GM21786 (cell line): ENCODE results near the gene SCN8A.
"Not testable (repeated sequence)": the region's sequence is repeated elsewhere in the genome, so short reads cannot be mapped to it uniquely, and the experiment has no call there.

Experiments used
- ATAC-seq: cut with Tn5 transposase; IDR thresholded peaks from one replicate; pipeline ENCODE4 v1.9.1; 2021; ENCODE audit not compliant: unreplicated experiment

The SCN8A gene

GRCh38 chr12:51622564-51622963 lies 31.5 kb downstream of the SCN8A start:
- no peak for ATAC-seq

GRCh38 chr12:51625370-51625769 lies 34.3 kb downstream of the SCN8A start:
- no peak for ATAC-seq

GRCh38 chr12:51626115-51626514 lies 35.1 kb downstream of the SCN8A start:
- no peak for ATAC-seq

DNA sequence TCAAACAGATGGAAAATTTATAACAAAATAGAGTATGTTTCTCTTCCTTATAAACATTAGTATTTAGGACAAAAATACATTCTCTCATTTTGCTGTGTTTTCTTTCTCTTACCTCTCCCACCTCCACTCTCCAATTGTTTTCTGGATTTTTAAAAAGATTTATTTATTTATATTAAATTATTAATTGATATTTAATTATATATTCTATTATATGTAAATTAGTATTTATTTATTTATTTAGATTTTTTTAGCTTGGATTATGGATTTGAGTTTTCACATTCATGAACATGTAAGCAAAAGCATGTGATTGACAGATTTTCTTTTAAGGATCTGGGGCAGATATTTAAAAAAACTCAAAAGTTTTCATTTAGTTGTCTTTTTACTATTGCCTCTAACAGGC lies 35.6 kb downstream of the SCN8A start:
- ATAC-seq, result no peak

GRCh38 chr12:51630256-51630880 lies 39.3 kb downstream of the SCN8A start:
- ATAC-seq, result no peak

- no peak for ATAC-seq
Observed at GRCh38 chr12:51630986-51631385, 40.0 kb downstream of the SCN8A start.

DNA sequence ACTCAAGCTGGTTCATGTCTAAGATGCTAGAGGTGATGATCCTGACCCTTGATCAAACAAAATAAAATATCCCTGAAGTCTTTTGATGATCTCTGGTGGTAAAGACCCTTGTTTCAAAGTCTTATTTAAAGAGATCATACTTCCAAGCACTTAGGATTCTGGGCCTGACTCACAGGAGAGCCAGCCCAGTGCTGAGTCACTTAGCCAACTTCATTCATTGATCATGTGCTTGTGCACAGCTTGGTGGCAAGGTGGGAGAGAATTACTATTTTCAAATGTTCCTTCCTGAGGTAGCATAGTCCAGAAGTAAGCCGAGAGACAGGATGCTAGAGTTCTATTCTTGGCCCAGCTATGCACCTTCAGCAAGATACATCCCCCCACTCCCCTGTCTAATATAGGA lies 40.6 kb downstream of the SCN8A start:
- ATAC-seq, result no peak

DNA sequence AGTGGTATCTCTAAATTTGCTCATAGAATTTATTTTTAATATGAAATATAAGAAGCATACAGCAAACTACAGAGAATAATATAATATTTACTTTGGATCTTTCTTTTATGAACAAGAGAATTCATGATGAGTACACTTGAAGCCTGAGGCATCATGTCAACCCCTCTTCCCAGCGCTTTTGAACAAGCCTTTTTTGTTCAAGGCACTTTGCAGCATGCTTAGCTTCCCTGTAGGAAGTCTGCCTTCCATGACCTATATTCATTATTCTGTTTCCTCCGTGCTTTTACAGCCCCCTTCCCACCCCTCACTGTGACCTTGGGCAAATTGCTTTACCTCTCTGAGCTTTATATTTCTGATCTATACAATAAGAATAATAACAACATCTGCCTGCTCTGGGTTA lies 41.6 kb downstream of the SCN8A start:
- ATAC-seq, result no peak

DNA sequence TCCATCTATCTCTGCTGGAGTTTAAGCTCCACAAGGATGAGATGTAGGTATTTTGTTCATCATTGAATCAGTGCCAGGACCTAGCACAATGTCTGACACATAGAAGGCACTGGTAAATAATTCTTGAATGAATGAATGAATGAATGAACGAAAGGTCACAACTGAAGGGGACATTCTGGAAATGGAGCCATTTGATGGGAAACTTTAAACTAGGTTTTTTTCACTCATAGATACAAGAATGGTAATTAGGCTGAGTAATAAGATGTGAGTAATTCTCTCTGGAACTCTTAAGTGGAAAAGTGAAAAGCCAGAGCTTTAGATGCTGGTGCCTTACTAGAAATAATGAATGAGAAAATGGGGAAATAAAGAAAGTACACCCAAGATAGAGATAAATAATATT lies 44.3 kb downstream of the SCN8A start:
- ATAC-seq, result no peak

DNA sequence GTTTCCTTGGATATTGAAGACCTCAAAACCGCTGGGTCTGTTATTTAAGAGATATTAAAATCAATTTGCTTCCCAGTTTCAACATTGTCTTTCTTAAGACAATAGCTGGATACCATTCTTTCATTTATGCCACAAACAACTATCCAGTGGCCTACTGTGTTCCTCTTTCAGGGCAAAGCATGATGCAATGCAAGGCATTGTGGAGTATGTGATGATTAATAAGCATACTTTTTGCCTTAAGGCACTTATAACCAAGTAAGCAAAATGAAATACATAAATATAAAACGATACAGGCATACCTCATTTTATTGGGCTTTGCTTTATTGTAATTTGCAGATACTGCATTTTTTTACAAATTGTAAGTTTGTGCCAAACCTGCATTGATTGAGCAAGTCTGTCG lies 45.5 kb downstream of the SCN8A start:
- no peak for ATAC-seq

GRCh38 chr12:51636986-51637385 lies 46.0 kb downstream of the SCN8A start:
- no peak for ATAC-seq

DNA sequence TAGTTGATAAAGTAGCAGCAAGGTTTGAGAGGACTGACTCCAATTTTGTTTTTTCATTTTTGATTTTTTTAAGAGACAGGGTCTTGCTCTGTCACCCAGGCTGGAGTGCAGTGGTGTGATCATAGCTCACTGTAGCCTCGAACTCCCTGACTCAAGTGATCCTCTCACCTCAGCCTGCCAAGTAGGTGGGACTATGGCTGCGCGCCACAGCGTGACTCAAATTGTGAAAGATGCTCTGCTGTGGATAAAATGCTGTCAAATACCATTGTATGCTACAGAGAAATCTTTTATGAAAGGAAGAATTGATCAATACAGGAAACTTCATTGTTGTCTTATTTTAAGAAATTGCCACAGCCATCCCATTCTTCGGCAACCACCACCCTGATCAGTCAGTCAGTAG lies 48.3 kb downstream of the SCN8A start:
- ATAC-seq, result no peak

DNA sequence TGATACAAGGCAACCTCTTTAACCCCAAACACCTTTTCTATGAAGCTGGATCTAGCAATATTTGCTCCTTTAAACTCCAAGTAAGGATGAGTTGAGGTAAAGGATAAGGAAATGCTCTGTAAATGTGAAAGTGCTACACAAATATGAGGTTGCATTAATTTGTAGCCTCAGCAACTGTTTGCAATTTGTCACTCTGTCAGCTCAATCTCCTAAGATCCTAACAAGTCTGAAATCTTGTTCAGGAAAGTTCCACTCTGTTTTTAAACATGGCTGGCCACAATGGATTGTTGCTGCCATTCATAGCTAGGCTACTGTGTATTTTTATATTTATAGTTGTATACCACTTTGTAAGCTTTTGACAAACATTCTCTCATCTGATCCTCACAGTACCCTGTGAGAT lies 51.3 kb downstream of the SCN8A start:
- no peak for ATAC-seq

- ATAC-seq, result no peak
Observed at GRCh38 chr12:51643951-51644350, 52.9 kb downstream of the SCN8A start.

DNA sequence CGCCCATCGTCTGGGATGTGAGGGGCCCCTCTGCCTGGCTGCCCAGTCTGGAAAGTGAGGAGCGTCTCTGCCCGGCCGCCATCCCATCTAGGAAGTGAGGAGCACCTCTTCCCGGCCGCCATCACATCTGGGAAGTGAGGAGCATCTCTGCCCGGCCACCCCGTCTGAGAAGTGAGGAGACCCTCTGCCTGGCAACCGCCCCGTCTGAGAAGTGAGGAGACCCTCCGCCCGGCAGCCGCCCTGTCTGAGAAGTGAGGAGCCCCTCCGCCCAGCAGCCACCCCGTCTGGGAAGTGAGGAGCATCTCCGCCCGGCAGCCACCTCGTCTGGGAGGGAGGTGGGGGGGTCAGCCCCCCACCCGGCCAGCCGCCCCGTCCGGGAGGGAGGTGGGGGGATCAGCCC lies 53.7 kb downstream of the SCN8A start:
- ATAC-seq, result not testable (repeated sequence)

GRCh38 chr12:51645961-51646360 lies 54.9 kb downstream of the SCN8A start:
- ATAC-seq, result no peak

DNA sequence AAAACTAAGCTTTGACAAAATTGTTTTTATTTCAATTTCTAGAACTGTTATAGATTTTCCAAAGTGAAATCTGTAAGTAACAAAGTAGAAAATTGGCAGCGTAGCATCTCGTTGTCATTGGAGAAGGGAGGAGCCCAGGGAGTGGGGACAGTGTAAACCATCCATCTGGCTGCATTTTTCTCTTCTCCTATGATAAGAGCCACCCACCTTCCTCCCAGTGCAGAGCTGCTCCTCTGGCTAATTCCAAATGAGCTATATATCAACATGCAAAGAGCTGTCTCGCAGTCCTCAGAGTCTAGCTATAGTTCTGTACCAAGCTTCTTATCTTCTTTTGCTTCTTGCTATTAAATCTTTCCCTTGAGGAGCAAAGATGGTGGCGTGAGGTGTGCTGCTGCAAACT lies 56.6 kb downstream of the SCN8A start:
- ATAC-seq, result no peak

DNA sequence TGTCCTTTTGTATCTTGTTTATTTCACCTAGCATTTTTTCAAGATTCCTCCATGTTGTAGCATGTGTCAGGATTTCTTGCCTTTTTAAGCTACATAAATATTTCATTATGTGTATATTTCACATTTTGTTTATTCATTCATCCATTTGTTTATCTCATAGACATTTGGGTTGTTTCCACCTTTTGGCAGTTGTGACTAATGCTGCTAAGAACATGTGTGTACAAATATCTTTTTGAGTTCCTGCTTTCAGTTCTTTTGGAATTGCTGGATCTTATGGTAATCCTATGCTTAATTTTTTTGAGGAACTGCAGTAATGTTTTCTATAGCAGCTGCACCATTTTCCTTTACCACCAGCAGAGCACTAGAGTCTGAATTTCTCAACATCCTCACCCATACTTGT lies 62.4 kb downstream of the SCN8A start:
- no peak for ATAC-seq

GRCh38 chr12:51661199-51661598 lies 70.2 kb downstream of the SCN8A start:
- no peak for ATAC-seq

DNA sequence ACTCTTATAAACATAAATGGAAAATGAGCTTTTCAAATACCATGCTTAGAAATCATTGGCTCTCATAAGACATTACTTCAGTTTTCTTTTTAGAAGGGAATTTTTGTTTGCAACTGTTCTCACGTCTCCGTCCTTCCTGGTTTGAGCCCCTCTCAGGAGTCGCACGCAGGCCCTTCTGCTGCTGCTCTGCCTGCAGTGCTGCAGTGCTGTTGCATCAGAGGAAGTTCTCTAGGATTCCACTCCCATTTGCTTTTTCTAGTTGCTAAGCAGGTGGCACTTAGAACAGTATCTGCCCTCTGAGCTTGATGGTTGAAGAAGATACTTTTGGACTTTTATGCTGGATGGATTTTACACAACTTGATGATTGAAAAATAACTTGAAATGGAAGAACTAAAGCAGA lies 70.8 kb downstream of the SCN8A start:
- ATAC-seq, result no peak

GRCh38 chr12:51662728-51663154 lies 71.7 kb downstream of the SCN8A start:
- ATAC-seq, result no peak

DNA sequence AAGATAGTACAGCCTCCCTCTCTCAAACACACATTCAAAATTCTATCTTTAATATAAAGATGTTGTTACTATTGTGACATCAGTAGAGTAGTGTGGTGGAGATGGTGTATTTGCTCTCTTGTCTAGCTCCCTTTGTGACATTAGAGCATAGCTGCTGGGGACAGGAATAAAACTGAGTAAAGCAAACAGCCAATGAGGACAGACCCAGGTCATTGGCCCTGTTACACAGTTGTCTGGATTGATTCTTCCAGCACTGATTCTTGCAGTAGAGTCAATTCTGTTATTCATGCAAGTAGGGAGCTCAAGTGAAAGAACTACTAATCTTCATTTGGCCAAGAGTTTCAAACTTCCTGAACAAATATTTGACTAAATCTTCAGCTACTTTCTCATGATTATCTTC lies 72.4 kb downstream of the SCN8A start:
- ATAC-seq, result no peak

- ATAC-seq, result no peak
Observed at GRCh38 chr12:51666696-51667095, 75.7 kb downstream of the SCN8A start.

DNA sequence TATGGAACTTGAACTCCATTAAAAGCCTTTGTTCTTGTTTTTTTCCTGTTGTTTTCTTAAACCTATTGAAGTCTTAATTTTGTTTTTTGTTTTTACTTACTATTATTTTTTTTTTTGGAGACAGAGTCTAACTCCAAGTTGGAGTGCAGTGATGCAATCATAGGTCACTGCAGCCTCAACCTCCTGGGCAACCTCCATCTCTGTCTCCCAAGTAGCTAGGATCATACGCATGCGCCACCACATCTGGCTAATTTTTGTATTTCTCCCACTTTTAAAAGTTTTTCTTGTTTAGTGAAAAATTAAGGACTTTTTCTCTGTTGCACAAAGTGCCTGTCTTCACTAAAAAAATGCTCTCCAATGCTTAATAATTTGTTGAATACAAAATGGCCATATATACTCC lies 76.2 kb downstream of the SCN8A start:
- no peak for ATAC-seq
